Ovary (tissue), 3 donors: ENCODE data around the gene ADORA3.

ENCODE experiments used
- EP300 ChIP-seq: sonication (generic); formaldehyde crosslinking; IDR thresholded peaks from one replicate; pipeline ENCODE4 v1.6.1; 2017; ENCODE audit warnings: antibody characterized with exemption
- POLR2A ChIP-seq: fragments of 450-650 bp; IDR thresholded peaks from one replicate; pipeline ENCODE4 v1.6.1; 2017; ENCODE audit warnings: antibody characterized with exemption, mild to moderate bottlenecking, moderate library complexity
- TF ChIP-seq, protein P1 (sequence below), 3 donors: fragments of 450-650 bp in 2 of 3; fragments of 200-600 bp in 1 of 3; IDR thresholded peaks; one replicate each; pipeline versions ENCODE4 v1.5.1 to v1.8.0; 2016 to 2022; ENCODE audit warnings: antibody characterized with exemption in 3 of 3, mild to moderate bottlenecking in 1 of 3
- donor health status: DM: no; HTN: no; CAD: no.

DNA sequence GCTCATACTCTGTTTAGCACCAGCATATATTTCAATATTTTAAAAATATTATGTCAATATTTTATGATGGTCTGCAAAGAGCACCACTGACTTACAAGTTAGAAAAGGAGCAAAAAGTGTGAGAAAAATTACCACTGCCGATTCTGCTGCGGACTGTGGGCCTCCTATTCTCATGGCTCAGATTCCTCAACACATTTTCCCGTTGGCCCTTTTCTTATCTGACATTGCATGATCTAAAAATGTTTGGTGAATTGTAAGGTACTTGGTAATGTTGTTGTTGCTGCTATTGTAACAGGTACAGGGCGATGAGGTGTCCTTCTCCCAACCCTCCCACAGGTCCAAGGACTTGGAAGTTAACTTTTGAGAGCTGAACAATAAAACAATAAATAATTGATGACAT lies 28.9 kb downstream of the ADORA3 start:
- TF ChIP-seq, protein P1, sequence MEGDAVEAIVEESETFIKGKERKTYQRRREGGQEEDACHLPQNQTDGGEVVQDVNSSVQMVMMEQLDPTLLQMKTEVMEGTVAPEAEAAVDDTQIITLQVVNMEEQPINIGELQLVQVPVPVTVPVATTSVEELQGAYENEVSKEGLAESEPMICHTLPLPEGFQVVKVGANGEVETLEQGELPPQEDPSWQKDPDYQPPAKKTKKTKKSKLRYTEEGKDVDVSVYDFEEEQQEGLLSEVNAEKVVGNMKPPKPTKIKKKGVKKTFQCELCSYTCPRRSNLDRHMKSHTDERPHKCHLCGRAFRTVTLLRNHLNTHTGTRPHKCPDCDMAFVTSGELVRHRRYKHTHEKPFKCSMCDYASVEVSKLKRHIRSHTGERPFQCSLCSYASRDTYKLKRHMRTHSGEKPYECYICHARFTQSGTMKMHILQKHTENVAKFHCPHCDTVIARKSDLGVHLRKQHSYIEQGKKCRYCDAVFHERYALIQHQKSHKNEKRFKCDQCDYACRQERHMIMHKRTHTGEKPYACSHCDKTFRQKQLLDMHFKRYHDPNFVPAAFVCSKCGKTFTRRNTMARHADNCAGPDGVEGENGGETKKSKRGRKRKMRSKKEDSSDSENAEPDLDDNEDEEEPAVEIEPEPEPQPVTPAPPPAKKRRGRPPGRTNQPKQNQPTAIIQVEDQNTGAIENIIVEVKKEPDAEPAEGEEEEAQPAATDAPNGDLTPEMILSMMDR (IDR thresholded peaks at IDR 0.05) = no peak
- no peak for TF ChIP-seq POLR2A
- no peak for TF ChIP-seq EP300
